AG09309 (cell line): Measurements from ENCODE around the gene ACVR2B.
A peak's percentile ranks its signal among the peaks of the same experiment; 100 is the strongest.

ENCODE experiments used
- DNase-seq: peaks from one replicate; pipeline ENCODE4 v3.0.0-alpha.2; 2010; ENCODE audit warnings: low read depth
- H3K4me3 ChIP-seq: 2 replicates; pipeline ENCODE4 v1.5.1; 2011; ENCODE audit warnings: mild to moderate bottlenecking, low read depth, low read length, moderate library complexity; ENCODE audit not compliant: control insufficient read depth
- TF ChIP-seq, protein P1 (sequence below): IDR thresholded peaks from 2 replicates; pipeline ENCODE4 v1.5.1; 2011; ENCODE audit warnings: mild to moderate bottlenecking, low read depth, low read length, inconsistent platforms; ENCODE audit not compliant: insufficient read depth, control insufficient read depth; ENCODE audit errors: missing control alignments

Gene ACVR2B

DNA sequence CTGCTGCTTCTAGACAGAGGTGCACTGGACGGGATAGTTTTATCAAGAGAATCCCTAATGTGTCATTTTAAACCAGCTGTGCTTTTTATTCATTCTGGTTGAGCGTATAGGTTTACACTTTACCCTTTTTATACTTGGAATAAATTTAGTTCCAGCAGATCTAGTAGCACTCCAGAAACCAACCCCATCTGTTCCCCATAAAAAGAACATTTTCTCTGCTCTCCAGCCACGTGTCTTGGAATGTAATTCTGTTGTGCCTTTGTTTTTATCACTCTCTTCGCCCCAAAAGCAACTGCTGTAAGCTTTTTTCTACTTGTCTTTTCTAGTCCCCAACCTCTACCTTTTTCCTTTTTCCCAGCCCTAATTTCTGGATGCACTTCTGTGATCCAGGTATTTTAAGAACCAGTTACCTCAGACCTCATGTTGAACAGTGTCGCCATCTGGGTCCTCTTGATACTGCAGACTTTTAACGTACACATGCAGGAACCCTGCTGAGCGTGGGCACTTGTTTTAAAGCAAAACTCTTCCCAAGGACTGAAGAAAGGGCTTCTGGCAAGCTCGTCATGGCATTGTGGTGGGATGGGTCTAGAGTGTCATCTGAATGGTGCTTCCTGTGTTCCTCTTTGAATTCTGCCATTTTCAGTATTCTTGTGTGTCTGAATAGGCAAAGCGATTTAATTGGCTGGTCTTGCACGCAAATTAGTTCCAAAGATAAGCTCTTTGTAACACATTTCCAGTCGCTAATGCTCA, 36.8 kb downstream of the ACVR2B start:
- no peak for DNase-seq
- TF ChIP-seq, protein P1, sequence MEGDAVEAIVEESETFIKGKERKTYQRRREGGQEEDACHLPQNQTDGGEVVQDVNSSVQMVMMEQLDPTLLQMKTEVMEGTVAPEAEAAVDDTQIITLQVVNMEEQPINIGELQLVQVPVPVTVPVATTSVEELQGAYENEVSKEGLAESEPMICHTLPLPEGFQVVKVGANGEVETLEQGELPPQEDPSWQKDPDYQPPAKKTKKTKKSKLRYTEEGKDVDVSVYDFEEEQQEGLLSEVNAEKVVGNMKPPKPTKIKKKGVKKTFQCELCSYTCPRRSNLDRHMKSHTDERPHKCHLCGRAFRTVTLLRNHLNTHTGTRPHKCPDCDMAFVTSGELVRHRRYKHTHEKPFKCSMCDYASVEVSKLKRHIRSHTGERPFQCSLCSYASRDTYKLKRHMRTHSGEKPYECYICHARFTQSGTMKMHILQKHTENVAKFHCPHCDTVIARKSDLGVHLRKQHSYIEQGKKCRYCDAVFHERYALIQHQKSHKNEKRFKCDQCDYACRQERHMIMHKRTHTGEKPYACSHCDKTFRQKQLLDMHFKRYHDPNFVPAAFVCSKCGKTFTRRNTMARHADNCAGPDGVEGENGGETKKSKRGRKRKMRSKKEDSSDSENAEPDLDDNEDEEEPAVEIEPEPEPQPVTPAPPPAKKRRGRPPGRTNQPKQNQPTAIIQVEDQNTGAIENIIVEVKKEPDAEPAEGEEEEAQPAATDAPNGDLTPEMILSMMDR, result no peak
- no peak overlapping the region for H3K4me3 ChIP-seq

DNA sequence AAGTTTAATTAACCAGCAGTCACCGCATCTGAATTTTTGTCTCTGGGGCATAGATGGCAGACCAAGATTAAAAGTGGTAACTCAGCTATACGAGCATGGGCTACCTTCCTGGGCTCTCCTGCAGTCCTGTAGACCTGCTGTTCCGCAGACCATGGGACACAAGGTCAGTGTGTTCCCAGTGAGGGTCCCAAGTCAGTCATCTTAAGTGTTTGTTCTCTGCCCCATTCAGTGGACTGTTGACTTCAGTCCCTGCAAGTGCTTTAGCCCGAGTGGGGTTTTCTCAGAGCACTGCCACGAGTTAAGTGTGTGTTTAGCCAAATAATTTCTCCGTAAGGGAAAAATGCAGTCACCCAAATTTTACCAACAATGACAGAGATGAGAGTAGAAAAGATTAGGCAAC, 37.5 kb downstream of the ACVR2B start:
- H3K4me3 ChIP-seq, result no peak overlapping the region
- no peak for DNase-seq
- TF ChIP-seq, protein P1, result no peak

DNA sequence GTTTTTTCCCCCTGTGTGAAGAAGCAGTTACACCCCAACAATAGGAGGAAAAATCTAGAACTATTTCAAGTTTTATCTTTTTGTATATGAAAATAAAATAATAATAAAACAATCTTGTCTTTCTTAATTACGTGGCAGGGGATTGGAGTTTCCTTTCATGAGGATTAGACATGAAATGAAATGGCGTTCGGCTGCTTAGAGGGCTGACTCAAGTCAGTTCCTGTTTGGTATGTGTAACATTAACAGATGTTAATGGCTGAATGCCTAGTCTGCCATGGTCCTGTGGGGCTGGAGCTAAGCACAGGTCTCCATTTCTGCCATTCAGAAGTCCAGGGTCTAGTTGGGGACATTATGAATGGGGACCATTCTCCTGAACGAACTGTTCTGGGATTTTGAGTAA, 39.3 kb downstream of the ACVR2B start:
- no peak overlapping the region for H3K4me3 ChIP-seq
- TF ChIP-seq, protein P1, result no peak

DNA sequence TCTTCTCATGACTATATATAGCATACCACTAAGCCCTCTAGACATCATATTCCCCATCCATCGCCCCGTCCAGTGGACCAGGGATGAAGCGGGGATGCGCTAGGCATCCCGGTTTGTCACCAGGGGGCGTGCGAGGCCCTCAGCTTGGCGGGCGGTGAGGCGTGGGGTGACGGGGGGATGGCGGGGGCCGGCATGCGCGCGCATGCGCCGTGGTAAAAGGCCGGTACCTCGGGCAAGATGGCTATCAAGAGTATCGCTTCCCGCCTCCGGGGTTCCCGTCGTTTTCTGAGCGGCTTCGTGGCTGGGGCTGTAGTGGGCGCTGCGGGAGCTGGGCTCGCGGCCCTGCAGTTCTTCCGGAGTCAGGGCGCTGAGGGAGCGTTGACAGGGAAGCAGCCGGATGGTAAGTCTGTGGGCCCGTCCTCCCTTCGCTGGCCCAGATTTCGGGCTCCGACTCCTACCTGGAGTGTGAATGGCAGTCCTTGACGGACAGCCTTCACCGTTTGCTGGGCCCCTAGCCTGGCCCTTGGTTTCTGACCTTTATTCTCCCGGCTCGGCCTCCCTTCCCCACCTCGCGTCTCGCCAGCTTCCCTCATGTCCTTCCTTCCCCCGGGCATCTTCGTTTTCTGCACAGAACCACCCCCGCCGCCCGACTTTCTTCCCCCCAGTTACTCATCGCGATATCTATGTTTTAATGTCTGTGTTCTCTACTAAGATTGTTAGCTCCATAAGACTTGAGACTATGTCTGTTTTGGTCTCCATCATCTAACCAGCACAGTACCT, 42.6 kb downstream of the ACVR2B start, which contains the start of gene EXOG:
Gene EXOG (plus strand): TSS at position 210 of the 780 bp plus-strand sequence. CDS start 28 bp downstream, at position 238.
- TF ChIP-seq, protein P1, result peak; percentile 85
- peak; percentile 60 for DNase-seq
- H3K4me3 ChIP-seq, result peak within 1 kb of the TSS; percentile 79

More for the DNA sequence above, 39.3 kb downstream of the ACVR2B start:
- DNase-seq, result peak; percentile 25

DNA sequence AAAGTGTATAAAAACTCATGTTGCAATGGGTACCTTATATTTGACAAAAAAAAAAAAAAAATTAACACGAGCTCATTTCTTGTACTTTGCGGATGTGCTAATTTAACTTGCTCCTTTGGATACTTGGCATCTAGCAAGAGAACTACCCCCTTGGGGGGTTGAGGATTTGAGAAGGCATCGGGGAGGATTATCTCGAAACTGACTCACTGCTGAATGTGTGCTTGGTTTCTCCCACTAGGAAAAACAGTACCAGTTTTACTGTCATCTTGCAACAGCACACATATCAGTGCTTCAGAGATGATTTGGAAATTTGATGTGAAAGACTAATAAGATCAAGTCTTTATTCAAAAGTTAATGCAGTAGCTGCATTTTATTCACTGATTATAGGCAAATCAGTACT, 43.3 kb downstream of the ACVR2B start:
- DNase-seq, result no peak
- TF ChIP-seq, protein P1, result no peak
- peak overlapping the region; percentile 79 for H3K4me3 ChIP-seq

DNA sequence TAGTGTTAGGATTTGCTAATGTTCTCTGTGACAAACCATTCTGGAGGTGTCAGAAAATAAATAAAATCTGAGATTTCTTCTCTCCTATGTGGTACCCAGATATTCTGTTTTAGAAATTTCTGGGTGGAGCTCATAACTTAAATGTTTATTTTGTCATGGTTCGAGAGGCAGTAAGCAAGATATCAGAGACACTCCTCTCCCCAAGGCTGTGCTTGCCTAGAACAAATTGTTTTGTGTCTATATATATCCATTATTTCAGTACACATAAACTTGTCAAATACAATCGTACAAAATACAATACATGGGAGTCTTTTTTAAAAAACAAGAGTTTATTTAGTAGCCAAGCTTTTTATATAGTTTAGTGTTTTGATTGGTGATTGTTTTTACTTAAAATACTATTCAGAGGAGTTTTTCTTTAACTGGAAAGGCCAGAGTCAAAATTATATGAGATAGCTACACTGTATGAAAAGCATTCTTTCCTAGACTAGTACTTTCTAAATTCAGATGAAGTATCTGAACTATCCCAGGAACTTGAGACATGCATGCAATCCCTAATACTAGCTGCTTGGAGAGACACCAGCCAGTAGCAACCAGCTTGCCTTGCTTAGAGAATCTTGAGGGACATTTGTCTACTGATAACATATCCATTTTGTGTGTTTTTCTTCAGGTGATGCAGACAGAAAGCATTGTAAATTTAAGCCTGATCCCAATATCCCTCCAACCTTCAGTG, 47.2 kb downstream of the ACVR2B start:
- TF ChIP-seq, protein P1, result no peak
- DNase-seq, result no peak

More for the DNA sequence above, 47.2 kb downstream of the ACVR2B start:
- H3K4me3 ChIP-seq, result no peak overlapping the region
